GM15510 (cell line): ENCODE data around the gene RPS21.

Experiments used
- POLR2A ChIP-seq: IDR thresholded peaks from 3 replicates; pipeline ENCODE4 v1.6.1; 2011; ENCODE audit warnings: borderline replicate concordance; ENCODE audit not compliant: insufficient read length; ENCODE audit errors: extremely low read depth

RPS21 gene

DNA sequence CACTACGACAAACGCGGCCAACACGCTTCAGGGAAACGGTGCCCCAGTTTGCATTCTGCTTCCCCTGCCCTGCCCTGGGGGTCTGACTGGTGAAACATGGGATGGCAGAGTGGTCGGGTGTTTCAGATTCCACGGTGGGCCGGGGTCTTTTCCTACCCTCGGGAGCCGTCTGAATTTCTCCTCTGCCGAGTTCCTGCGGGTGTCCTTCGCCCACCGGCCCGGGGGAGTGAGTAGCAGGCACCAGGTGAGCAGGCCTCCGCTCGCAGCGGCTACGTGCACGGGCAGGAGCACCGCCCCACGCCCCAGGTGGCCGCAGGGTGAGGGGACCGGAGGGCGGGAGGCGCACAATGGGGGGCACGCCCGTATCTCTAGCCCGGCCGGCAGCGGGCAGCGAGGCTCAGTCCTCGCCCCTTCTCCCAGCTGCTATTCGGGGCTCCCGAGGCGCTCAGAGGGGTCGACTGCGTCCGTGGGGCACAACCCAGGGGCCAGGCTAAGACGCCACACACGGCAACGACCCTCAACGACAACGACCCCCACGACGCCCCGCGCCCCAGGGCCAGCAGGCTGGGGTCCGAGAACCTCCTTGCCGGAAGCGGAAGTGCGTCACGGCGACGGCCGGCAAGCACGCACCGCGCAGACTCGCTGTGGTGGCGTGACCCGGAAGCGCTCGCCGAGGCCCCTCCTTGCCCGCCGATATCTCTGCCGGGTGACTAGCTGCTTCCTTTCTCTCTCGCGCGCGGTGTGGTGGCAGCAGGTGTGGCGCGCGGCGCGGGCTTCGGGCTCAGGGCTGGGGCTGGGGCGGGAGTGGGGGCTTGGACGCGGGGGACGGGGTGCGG, at the start of gene RPS21:
Gene RPS21 (plus strand): TSS at position 721 of the 836 bp plus-strand sequence. CDS start 236 bp downstream, outside the sequence.
- peak; percentile 95 for TF ChIP-seq POLR2A

DNA sequence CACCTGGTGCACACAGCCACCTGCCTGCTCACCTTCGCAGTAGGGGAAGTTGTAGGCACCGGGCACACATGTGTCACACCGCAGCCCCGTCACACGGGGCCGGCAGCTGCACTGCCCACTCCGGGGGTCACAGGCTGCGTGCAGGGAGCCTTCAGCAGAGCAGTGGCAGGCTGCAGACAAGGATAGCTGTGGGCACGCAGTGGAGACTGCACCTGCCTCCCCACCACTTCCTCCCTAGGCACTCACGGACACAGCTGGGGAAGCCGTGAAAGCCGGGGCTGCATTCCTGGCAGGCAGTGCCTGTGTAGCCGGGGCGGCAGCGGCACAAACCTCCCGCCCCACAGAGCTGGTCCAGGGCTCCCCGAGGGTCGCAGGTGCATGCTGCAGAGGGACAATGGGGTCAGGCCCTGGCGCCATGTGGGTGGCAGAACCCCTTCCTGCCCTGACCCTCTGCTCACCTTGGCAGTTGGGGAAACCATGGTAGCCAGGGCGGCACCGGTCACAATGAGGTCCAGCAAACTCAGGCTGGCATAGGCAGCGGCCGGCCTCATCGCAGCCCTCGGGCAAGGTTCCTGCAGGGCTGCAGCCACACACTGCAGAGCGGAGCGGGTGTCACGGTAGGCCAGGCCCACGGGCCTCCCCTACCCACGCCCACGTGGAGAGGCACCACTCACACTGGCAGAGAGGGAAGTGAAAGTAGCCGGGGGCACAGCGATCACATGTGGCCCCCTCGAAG, 49.2 kb upstream of the RPS21 start:
- no peak for TF ChIP-seq POLR2A

DNA sequence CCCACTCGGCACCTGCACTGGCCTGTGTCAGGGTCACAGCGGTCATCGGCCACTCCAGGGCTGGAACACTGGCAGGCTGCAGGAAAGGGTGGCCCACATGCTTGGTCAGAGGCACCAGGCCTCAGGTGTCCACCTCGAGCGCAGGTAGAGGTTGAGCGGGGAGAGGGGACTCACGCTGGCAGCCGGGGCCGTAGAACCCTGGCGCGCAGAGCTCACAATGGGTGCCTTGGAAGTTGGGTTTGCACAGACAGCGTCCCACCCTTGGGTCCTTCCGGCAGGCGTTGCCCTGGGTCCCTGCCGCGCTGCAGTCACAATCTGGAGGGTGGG, 48.6 kb upstream of the RPS21 start:
- no peak for TF ChIP-seq POLR2A

DNA sequence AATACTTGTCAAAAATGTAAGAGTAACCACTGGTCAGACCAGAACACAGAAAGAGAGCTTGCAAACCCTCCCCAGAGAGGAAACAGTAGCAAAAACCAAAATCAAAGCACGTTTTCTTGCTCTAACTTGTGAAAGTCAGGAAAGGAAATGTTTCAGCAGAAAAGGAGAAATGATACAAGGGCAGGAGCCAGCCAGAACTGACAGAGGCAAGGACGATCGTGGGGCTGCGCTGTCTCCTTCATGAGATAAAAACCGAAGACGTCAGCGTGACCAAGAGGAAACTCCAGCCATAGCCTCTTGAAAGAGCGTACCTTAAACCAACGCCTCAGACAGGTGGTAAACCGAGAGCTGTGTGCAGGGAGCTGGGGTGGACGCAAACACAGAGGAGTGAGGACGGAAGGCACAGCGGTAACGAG, 47.2 kb upstream of the RPS21 start:
- peak; percentile 22 for TF ChIP-seq POLR2A

DNA sequence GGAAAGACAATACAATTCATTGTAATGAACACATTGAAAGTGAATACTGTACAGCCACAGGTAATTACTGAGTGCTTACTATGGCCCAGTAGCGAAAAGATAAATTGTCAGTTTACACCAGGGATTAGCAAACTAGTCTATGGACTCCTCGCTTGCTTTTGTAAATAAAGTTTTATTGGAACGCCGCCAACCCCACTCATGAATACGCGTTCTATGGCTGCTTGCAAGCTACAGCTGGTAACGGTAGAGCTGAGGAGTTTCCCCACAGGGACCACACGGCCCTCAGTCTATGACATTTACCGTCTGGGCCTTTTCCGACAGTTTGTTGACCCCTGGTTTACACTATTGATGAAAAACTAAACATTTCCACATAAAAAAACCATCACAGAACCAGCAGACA, 44.0 kb upstream of the RPS21 start:
- TF ChIP-seq POLR2A, result no peak

DNA sequence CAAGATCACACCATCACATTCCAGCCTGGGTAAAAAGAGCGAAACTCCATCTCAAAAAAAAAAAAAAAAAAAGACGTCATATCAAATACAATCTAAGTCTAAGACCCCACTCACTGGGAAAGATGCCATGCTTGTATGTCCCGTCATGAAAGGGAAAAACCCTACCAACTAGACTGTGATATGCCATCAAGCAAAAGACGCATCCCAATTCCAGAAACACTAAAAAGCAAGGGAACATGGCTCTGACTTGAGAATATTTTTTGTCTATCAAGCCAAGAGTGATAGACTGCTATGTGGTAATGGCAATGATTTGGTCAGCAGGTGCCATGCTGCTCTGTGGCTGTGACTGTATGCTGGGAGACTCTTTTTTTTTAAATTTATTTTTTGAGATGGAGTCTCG, 42.8 kb upstream of the RPS21 start:
- no peak for TF ChIP-seq POLR2A

DNA sequence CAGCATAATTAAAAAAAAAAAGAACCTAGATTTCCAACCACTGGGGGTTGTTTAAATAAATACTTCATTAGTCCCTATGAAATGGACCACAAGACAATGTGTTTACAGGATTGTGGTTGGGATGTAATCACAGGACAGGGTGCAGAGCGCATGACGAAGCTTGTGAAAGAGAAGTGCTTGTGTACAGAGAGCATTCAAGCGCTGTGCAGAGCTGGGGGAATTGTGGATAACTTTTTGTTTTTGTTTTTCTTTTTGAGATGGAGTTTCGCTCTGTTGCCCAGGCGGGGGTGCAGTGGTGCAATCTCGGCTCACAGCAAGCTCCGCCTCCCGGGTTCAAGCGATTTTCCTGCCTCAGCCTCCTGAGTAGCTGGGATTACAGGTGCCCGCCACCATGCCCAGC, 42.1 kb upstream of the RPS21 start:
- TF ChIP-seq POLR2A, result no peak

DNA sequence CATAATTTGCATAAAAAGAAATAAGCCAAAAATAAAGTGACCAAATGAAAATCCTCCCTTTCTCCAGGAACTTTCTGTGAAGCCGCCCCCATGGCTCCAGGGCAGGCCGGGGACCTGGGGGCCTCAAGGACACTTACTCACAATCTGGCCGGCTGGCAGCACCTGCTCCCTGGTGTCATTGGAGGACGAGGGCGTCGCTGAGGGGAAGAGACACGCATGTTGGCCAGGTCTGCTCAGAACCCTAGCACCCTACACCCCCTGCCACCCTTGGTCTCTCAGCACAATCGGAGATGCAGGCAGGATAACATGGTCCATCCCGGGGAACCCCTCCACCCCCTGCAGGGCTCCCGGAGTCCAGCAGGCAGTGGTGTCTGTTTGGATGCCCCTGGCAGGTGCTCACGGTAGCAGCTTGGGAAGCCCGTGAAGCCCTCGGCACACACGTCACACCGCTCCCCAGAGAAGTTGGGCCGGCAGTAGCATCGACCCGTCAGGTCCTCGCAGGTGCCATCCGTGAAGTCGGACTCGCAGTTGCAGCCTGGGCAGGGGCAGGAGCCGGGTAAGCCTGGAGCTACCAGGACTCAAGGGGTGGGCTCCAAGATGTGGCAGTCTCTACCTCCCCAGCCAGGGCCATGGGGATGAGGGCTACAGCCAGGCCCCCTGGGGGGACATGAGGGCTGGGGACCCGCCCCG, 41.1 kb upstream of the RPS21 start:
- no peak for TF ChIP-seq POLR2A

DNA sequence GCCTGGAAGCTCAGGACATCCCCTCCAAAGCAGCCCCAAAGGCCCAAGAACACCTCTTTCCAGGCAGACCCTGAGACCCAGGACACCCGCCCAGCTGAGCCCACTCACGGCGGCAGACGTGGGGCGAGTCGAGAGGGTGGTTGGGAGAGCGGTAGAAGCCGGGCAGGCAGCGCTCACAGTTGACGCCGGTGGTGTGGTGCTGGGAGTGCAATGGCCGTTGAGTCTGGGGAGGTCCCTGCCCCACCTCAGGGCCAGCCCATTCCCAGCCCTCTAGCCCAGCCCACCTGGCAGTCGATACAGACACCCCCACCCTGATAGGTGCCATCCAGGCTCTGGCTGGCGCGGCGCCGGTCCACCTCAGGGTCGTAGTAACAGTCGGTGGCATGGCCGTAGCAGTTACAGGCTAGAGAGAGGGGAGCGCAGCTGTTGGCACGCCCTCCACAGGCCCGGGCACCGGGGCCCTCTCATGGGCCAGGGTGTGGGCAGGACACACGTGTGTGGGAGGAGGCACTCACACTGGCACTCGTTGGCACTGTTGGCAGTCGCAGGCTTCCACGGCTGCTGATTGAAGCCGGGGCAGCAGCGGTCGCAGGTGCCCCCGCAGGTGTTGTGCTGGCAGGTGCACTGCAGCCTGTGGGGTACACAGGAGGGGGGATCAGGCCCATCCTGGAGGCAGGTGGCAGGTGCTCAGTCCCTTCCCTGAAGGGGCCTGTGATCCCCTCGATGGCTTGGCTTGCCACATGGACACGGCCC, 40.3 kb upstream of the RPS21 start:
- no peak for TF ChIP-seq POLR2A

DNA sequence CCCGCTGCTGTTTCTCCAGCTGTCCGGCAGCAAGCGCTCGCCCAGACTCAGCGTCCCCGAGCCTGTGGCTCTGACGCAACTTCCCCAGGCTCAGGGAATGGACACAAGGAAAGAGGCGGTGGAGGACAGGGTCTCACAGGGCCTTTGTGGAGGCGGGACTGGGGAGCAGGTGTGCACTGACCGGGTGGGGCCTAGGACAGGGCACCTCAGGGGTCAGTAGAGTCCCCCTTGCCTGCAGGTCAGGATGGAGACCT, 39.8 kb upstream of the RPS21 start:
- no peak for TF ChIP-seq POLR2A

DNA sequence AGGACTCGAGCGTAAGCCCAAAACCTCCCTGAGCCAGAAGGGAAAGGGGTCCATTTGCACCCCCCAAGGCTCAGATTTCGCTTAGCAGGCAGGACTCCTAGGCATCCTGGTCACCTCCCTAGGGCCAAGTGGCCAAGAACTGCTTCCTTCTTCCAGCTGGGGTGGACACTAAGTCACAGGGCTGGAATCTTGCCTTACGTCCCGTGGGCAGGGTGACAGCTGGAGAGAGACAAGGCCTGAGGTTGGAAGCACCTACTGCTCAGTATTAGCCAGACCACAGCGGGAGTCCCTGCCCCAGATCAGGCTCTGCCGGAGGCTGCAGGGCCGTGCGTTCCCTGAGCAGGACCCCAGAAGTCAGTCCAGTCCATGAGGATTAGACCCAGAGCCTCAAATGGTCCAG, 39.5 kb upstream of the RPS21 start:
- no peak for TF ChIP-seq POLR2A

DNA sequence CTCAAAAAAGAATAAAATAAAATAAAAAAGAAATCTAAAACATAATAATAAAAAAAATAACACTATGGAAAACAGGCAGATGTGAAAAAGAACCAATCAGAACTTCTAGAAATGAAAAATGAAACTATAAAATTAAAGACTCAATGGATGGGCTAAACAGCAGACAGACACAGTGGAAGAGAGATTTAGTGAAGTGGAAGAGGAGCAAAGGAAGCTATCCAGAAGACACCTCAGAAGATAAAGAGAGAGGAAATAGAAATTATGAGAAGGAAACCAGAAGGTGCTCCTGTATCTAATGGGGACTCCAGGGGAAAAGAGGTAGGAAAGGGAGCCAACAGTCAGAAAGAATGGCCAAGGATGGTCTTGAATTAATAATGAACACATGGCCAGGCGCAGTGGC, 38.3 kb upstream of the RPS21 start:
- no peak for TF ChIP-seq POLR2A

DNA sequence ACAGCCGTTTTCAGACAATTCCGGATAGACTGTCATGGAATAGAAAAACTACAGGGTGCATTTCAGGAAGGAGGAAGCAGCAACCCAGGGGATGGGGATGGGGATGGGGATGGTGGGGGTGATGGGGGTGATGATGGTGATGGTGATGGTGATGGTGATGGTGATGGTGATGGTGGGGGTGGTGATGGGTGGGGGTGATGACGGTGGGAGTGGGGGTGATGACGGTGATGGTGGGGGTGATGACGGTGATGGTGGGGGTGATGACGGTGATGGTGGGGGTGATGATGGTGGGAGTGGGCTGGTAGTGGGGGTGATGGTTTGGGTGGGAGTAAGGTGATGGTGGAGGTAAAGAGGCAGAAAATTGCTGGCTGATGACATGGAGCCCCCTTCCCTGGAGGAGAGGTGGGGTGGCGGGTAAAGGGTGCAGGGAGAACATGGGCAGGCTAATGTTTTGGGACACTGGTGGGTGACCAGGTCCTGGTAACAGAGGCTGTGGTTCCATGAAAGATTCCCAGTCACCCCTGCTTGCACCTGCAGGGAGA, 37.3 kb upstream of the RPS21 start:
- TF ChIP-seq POLR2A, result no peak

DNA sequence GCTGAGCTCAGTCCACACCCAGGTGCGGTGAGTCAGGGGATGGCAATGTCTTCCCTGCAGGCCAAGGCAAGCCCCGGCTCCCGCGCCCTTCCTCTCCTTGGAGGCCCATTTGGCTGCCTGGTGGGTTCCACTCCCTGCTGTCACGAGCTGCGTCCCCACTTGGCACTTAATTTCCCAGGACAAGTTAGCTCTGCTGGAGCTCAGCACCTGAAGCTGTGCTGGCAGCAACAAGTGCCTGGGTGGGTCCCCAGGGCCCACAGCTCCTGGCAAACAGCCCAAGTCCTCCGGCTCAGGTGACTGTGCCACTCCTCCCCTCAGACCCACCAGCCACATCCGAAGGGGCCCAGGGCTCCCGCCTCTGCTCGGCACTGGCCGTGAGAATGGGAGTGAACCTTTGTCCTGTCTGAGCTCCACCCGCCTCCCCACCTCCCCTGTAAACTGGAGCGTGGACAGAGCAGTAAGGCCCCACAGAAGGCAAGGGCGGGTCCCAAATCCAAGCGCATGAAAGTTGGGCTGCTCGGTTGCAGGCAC, 36.7 kb upstream of the RPS21 start:
- TF ChIP-seq POLR2A, result no peak

DNA sequence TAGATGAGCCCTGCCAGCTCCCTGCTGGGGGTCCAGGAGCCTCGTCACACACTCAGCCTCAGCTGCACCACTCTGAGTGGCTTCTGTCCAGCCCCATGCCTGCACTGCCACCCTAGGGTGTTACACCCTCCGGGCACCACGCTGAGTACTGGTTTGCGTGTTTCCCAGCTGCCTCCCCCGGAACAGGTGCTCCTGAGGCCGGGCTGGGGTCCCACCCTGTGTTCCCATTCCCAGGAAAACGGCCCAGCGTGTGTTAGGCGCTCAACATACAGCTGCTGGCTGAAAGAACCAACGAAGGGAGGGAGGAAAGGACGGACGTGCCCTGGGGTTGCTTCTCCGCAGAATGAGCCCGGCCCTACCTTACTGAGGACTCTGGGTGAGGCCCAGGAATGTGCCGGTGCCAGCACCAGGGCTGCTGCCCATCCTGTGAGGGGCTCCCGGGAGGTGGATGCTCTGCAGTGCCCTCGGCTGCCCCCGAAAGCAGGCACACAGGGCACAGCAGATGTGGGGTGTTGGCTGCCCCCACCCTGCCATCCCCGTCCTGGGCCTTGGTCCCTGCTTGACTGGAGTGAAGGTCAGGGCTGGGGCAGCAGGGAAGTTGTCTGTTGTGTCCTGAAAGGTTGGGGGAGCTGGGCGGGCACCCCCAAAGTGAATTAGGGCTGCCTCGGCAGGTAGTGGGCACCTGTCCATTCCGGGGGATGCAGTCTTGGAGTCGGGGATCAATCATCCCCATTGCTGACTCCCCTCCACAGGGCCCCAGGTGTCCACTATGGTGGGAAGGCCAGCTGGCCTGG, 36.1 kb upstream of the RPS21 start:
- TF ChIP-seq POLR2A, result no peak
